Astrocyte (in vitro differentiated cells and primary cell): ENCODE data around the gene KCNC1.

Source experiments
- EZH2 ChIP-seq: IDR thresholded peaks from 2 replicates; pipeline ENCODE4 v1.6.1; 2012; ENCODE audit warnings: mild to moderate bottlenecking, low read length, inconsistent platforms; ENCODE audit not compliant: insufficient read depth
- TF ChIP-seq, protein P1 (sequence below): IDR thresholded peaks from 2 replicates; pipeline ENCODE4 v1.5.1; 2011; ENCODE audit warnings: low read depth, mild to moderate bottlenecking, inconsistent platforms, low read length, moderate library complexity; ENCODE audit not compliant: insufficient read depth

DNA sequence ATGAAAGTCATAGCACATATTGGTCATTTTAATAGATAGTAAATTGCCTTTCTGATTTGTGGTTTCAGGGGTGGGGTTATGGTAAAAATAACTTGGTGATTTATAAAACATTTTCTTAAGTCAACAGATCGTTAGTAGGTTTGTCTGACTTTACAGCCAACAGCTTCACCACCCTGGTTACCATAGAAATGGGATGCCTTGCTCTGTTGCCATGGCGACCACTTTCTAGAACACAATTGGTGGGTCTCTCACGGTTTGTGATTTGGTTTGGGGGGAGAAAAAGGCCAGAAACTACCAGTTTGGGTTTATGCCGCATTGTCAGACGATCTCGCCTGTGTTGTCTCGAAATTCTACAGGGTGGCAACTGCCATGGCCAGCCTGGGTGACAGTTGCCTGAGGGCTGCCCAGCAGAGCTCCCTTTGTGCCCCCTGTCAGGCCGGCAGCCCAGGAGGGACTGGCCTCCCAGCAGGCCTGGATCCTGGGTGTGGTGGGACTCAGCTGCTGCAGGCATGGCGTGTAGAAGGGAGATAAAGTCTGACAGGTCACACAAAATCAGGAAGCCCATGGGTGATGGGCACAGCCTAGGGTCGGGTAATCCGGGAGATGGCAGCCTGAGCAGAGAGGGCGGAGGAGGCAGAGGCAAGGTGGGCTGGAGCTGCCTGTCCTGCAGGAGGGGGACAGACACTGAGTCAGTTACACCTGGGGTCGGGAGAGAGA is 30.9 kb downstream of the KCNC1 start:
- TF ChIP-seq, protein P1, sequence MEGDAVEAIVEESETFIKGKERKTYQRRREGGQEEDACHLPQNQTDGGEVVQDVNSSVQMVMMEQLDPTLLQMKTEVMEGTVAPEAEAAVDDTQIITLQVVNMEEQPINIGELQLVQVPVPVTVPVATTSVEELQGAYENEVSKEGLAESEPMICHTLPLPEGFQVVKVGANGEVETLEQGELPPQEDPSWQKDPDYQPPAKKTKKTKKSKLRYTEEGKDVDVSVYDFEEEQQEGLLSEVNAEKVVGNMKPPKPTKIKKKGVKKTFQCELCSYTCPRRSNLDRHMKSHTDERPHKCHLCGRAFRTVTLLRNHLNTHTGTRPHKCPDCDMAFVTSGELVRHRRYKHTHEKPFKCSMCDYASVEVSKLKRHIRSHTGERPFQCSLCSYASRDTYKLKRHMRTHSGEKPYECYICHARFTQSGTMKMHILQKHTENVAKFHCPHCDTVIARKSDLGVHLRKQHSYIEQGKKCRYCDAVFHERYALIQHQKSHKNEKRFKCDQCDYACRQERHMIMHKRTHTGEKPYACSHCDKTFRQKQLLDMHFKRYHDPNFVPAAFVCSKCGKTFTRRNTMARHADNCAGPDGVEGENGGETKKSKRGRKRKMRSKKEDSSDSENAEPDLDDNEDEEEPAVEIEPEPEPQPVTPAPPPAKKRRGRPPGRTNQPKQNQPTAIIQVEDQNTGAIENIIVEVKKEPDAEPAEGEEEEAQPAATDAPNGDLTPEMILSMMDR, result no peak
- no peak for TF ChIP-seq EZH2
